ENCODE results near the gene SH3TC1.

DNA sequence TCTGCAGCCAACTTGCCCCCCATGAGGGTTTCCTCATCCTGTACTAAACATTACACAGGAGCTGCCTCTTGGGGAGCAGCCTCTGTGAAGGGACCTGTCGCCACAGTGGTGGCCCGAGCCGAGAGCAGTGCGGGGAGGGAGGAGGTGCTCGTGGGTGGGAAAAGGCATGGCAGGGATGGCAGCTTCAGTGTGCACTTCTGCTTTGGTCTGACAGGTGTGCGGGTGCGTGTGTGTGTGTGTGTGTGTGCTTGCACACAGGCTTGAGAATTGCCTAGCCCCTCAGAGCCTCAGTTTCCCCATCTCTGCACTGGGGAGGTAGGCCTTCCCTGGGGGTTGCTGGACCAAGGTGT lies 3.9 kb downstream of the SH3TC1 start:
- no peak for TF ChIP-seq POLR2A (IDR thresholded peaks at IDR 0.05)
- TF ChIP-seq, protein P1, sequence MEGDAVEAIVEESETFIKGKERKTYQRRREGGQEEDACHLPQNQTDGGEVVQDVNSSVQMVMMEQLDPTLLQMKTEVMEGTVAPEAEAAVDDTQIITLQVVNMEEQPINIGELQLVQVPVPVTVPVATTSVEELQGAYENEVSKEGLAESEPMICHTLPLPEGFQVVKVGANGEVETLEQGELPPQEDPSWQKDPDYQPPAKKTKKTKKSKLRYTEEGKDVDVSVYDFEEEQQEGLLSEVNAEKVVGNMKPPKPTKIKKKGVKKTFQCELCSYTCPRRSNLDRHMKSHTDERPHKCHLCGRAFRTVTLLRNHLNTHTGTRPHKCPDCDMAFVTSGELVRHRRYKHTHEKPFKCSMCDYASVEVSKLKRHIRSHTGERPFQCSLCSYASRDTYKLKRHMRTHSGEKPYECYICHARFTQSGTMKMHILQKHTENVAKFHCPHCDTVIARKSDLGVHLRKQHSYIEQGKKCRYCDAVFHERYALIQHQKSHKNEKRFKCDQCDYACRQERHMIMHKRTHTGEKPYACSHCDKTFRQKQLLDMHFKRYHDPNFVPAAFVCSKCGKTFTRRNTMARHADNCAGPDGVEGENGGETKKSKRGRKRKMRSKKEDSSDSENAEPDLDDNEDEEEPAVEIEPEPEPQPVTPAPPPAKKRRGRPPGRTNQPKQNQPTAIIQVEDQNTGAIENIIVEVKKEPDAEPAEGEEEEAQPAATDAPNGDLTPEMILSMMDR (IDR thresholded peaks at IDR 0.05), result no peak
